Duodenal mucosa (tissue), 2 donors: ENCODE data around the gene KRTAP4-5.
"Not testable (repeated sequence)": the region's sequence is repeated elsewhere in the genome, so short reads cannot be mapped to it uniquely, and the experiment has no call there.

ENCODE experiments used
- H3K27ac ChIP-seq: one replicate; pipeline ENCODE4 v1.7.0; 2013; ENCODE audit warnings: low read depth, low read length
- H3K27me3 ChIP-seq, 2 donors: one replicate each; pipeline ENCODE4 v1.7.0; 2013; ENCODE audit warnings: low read length in 2 of 2, control low read depth in 1 of 2; ENCODE audit not compliant: insufficient read depth in 2 of 2, control insufficient read depth in 1 of 2
- H3K36me3 ChIP-seq, 2 donors: one replicate each; pipeline ENCODE4 v1.7.0; 2013; ENCODE audit warnings: low read length in 2 of 2, control low read depth in 1 of 2; ENCODE audit not compliant: insufficient read depth in 2 of 2, control insufficient read depth in 1 of 2
- H3K4me1 ChIP-seq, 2 donors: one replicate each; pipeline ENCODE4 v1.7.0; 2013; ENCODE audit warnings: low read length in 2 of 2, control low read depth in 1 of 2; ENCODE audit not compliant: insufficient read depth in 2 of 2, control insufficient read depth in 1 of 2
- H3K4me3 ChIP-seq, 2 donors: one replicate each; pipeline ENCODE4 v1.7.0; 2013; ENCODE audit warnings: low read length in 2 of 2, low read depth in 1 of 2
- H3K9ac ChIP-seq, 2 donors: one replicate each; pipeline ENCODE4 v1.7.0; 2013; ENCODE audit warnings: low read length in 2 of 2, low read depth in 1 of 2
- H3K9me3 ChIP-seq, 2 donors: one replicate each; pipeline ENCODE4 v1.7.0; 2013; ENCODE audit warnings: low read length in 2 of 2, control low read depth in 1 of 2; ENCODE audit not compliant: control insufficient read depth in 1 of 2

The KRTAP4-5 gene

GRCh38 chr17:41149652-41149985 is at the start of gene KRTAP4-5:
Gene KRTAP4-5 (minus strand): TSS chr17:41149825. CDS start chr17:41149767, 58 bp downstream.
- Histone ChIP-seq H3K27me3 (no peaks in the 10 kb centered on the region), H3K4me3 (no peak within 1 kb of the TSS), H3K4me1 (no peaks in the 10 kb centered on the region), H3K9me3 (no peaks in the 10 kb centered on the region), H3K27ac (no peak within 1 kb of the TSS), H3K9ac (no peak within 1 kb of the TSS), H3K36me3 (no peaks in the 10 kb centered on the region)

- Histone ChIP-seq H3K4me3 (no peak overlapping the region), H3K4me1 (no peaks in the 10 kb centered on the region), H3K9me3 (no peaks in the 10 kb centered on the region)
Observed at GRCh38 chr17:41196068-41196467, 46.4 kb upstream of the KRTAP4-5 start.

GRCh38 chr17:41190328-41190727 is 40.7 kb upstream of the KRTAP4-5 start:
- H3K4me1 ChIP-seq, result no peaks in the 10 kb centered on the region
- no peaks in the 10 kb centered on the region for H3K9me3 ChIP-seq
- H3K27me3 ChIP-seq, result peaks cover 18 to 22% of the 10 kb centered on the region in 2 donors
- H3K36me3 ChIP-seq, result no peaks in the 10 kb centered on the region
- H3K27ac ChIP-seq, result no peak overlapping the region
- no peak overlapping the region for H3K4me3 ChIP-seq
- H3K9ac ChIP-seq, result no peak overlapping the region

More at GRCh38 chr17:41196068-41196467, 46.4 kb upstream of the KRTAP4-5 start:
- Histone ChIP-seq H3K9ac (no peak overlapping the region), H3K36me3 (no peaks in the 10 kb centered on the region), H3K27me3 (peaks cover 0 to 6% of the 10 kb centered on the region in 2 donors), H3K27ac (no peak overlapping the region)

- not testable (repeated sequence) for H3K4me3 ChIP-seq, H3K27ac ChIP-seq, H3K9me3 ChIP-seq, H3K36me3 ChIP-seq, H3K4me1 ChIP-seq, H3K9ac ChIP-seq
- peaks cover 18 to 27% of the 10 kb centered on the region in 2 donors for H3K27me3 ChIP-seq
Observed at GRCh38 chr17:41189837-41190318, 40.3 kb upstream of the KRTAP4-5 start, which contains the start of gene KRTAP9-1. Gene KRTAP9-1 (plus strand): TSS chr17:41189887. CDS start chr17:41189887, 0 bp downstream.

- Histone ChIP-seq H3K27me3 (peaks cover 18 to 24% of the 10 kb centered on the region in 2 donors), H3K9ac (no peak overlapping the region), H3K4me1 (peaks cover 0 to under 1% of the 10 kb centered on the region in 2 donors), H3K36me3 (no peaks in the 10 kb centered on the region), H3K9me3 (no peaks in the 10 kb centered on the region), H3K27ac (no peak overlapping the region), H3K4me3 (no peak overlapping the region)
Observed at GRCh38 chr17:41186872-41187271, 37.2 kb upstream of the KRTAP4-5 start.

GRCh38 chr17:41185001-41185400 is 35.4 kb upstream of the KRTAP4-5 start:
- H3K4me1 ChIP-seq, result peaks cover 0 to 5% of the 10 kb centered on the region in 2 donors
- H3K27me3 ChIP-seq, result peaks cover 19 to 20% of the 10 kb centered on the region in 2 donors
- no peak overlapping the region for H3K27ac ChIP-seq
- H3K36me3 ChIP-seq, result no peaks in the 10 kb centered on the region
- H3K9ac ChIP-seq, result no peak overlapping the region
- H3K4me3 ChIP-seq, result no peak overlapping the region
- no peaks in the 10 kb centered on the region for H3K9me3 ChIP-seq

GRCh38 chr17:41184480-41184961 is 34.9 kb upstream of the KRTAP4-5 start, which contains the start of gene KRTAP4-1:
Gene KRTAP4-1 (minus strand): TSS chr17:41184911. CDS start chr17:41184854, 57 bp downstream.
- no peak within 1 kb of the TSS for H3K27ac ChIP-seq

GRCh38 chr17:41178843-41179616 is 29.4 kb upstream of the KRTAP4-5 start:
- no peaks in the 10 kb centered on the region for H3K9me3 ChIP-seq
- no peak overlapping the region for H3K27ac ChIP-seq

More at GRCh38 chr17:41184480-41184961, 34.9 kb upstream of the KRTAP4-5 start, which contains the start of gene KRTAP4-1:
- Histone ChIP-seq H3K9me3 (no peaks in the 10 kb centered on the region), H3K27me3 (peaks cover 16 to 20% of the 10 kb centered on the region in 2 donors), H3K9ac (no peak within 1 kb of the TSS), H3K36me3 (no peaks in the 10 kb centered on the region), H3K4me3 (no peak within 1 kb of the TSS), H3K4me1 (peaks cover 0 to 5% of the 10 kb centered on the region in 2 donors)

DNA sequence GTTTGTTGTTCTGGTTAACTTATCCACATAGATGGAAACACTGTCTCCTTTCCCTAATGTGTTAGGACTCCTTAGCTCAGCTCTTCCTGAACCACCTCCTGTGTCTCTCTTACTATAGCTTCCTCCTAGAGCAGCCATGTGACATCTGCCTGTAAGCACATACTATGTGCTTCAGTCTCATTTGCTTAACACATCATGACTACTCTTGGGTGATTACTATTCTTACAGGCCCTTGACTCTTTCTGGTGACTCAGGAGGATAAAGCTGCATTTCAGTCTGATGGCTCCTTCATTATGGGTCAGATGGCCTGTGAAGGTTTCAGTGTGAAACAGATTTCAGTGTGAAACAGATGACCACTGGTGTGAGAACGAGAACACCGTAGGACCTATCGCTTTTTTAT is 28.7 kb upstream of the KRTAP4-5 start:
- Histone ChIP-seq H3K9me3 (no peaks in the 10 kb centered on the region), H3K36me3 (no peaks in the 10 kb centered on the region), H3K27me3 (peaks cover 4 to 23% of the 10 kb centered on the region in 2 donors)

More at GRCh38 chr17:41178843-41179616, 29.4 kb upstream of the KRTAP4-5 start:
- Histone ChIP-seq H3K36me3 (no peaks in the 10 kb centered on the region), H3K4me1 (peaks cover 0 to 5% of the 10 kb centered on the region in 2 donors), H3K9ac (no peak overlapping the region), H3K27me3 (peaks cover 4 to 23% of the 10 kb centered on the region in 2 donors), H3K4me3 (no peak overlapping the region)

GRCh38 chr17:41177727-41178271 is 28.2 kb upstream of the KRTAP4-5 start, which contains the start of gene KRTAP4-2:
Gene KRTAP4-2 (minus strand): TSS chr17:41178221. CDS start chr17:41178164, 57 bp downstream.
- H3K9me3 ChIP-seq, result no peaks in the 10 kb centered on the region
- H3K36me3 ChIP-seq, result no peaks in the 10 kb centered on the region
- H3K27me3 ChIP-seq, result peaks cover 4 to 23% of the 10 kb centered on the region in 2 donors
- H3K4me3 ChIP-seq, result no peak within 1 kb of the TSS
- H3K27ac ChIP-seq, result no peak within 1 kb of the TSS
- peaks cover 0 to 5% of the 10 kb centered on the region in 2 donors for H3K4me1 ChIP-seq
- no peak within 1 kb of the TSS for H3K9ac ChIP-seq

More for the DNA sequence above, 28.7 kb upstream of the KRTAP4-5 start:
- no peak overlapping the region for H3K9ac ChIP-seq
- no peak overlapping the region for H3K4me3 ChIP-seq
- H3K4me1 ChIP-seq, result peaks cover 0 to 5% of the 10 kb centered on the region in 2 donors
- H3K27ac ChIP-seq, result no peak overlapping the region
